HG03342 (cell line): ENCODE results near the gene PTPN2.
A peak's percentile ranks its signal among the peaks of the same experiment; 100 is the strongest.

Source experiments
- ATAC-seq: cut with Tn5 transposase; IDR thresholded peaks from one replicate; pipeline ENCODE4 v1.9.1; 2021; ENCODE audit warnings: mild to moderate bottlenecking, moderate library complexity; ENCODE audit not compliant: unreplicated experiment

The PTPN2 gene

GRCh38 chr18:12828116-12829051 is 55.7 kb downstream of the PTPN2 start:
- no peak for ATAC-seq

GRCh38 chr18:12827588-12827987 is 56.4 kb downstream of the PTPN2 start:
- no peak for ATAC-seq

GRCh38 chr18:12825230-12825629 is 58.8 kb downstream of the PTPN2 start:
- no peak for ATAC-seq

- ATAC-seq = no peak
Observed at GRCh38 chr18:12823892-12824291, 60.1 kb downstream of the PTPN2 start.

- no peak for ATAC-seq
Observed at GRCh38 chr18:12821408-12821807, 62.6 kb downstream of the PTPN2 start.

GRCh38 chr18:12820506-12820905 is 63.5 kb downstream of the PTPN2 start:
- ATAC-seq = no peak

GRCh38 chr18:12819841-12820240 is 64.2 kb downstream of the PTPN2 start:
- no peak for ATAC-seq

- peak; percentile 85 for ATAC-seq
Observed at GRCh38 chr18:12819322-12819721, 64.7 kb downstream of the PTPN2 start.

GRCh38 chr18:12818243-12818642 is 65.8 kb downstream of the PTPN2 start:
- ATAC-seq = no peak

- no peak for ATAC-seq
Observed at GRCh38 chr18:12816451-12816850, 67.6 kb downstream of the PTPN2 start.

- ATAC-seq = no peak
Observed at GRCh38 chr18:12811191-12811950, 72.7 kb downstream of the PTPN2 start.

- no peak for ATAC-seq
Observed at GRCh38 chr18:12803069-12803936, 80.7 kb downstream of the PTPN2 start.

- ATAC-seq = no peak
Observed at GRCh38 chr18:12802538-12802937, 81.5 kb downstream of the PTPN2 start.

- ATAC-seq = no peak
Observed at GRCh38 chr18:12796448-12796847, 87.6 kb downstream of the PTPN2 start.

- no peak for ATAC-seq
Observed at GRCh38 chr18:12791610-12792009, 92.4 kb downstream of the PTPN2 start.

- ATAC-seq = no peak
Observed at GRCh38 chr18:12786669-12787068, 97.4 kb downstream of the PTPN2 start.

GRCh38 chr18:12783524-12783923 is 100.5 kb downstream of the PTPN2 start:
- ATAC-seq = no peak

GRCh38 chr18:12782521-12782920 is 101.5 kb downstream of the PTPN2 start:
- no peak for ATAC-seq

GRCh38 chr18:12779456-12779855 is 104.6 kb downstream of the PTPN2 start:
- no peak for ATAC-seq

- ATAC-seq = no peak
Observed at GRCh38 chr18:12779043-12779442, 105.0 kb downstream of the PTPN2 start.

- no peak for ATAC-seq
Observed at GRCh38 chr18:12777500-12777944, 106.5 kb downstream of the PTPN2 start.
